Measurements from ENCODE around the gene CCDC136. TPM values are rescaled to one million over a fixed set of nuclear protein-coding genes. Genes with fewer than 3 reads are reported as not detected.

The CCDC136 gene
- polyA plus RNA-seq, 1 of the 3 experiments (the other 2 are of a cell fraction), result 48.4 TPM

GRCh38 chr7:128755075-128755818 is 36.5 kb upstream of the CCDC136 start:
- Histone ChIP-seq H3K9ac (peak overlapping the region; percentile 11; the same call in 1 of the 2 replicates), H3K4me1 (ENCODE audit: control insufficient read depth in 1 of 2, insufficient read depth in 2 of 2, low read depth in 1 of 2, low read length in 1 of 2) (peaks cover 31 to 40% of the 10 kb centered on the region in 2 experiments), H3K9me2 (no peaks in the 10 kb centered on the region), H3K9me3 (no peaks in the 10 kb centered on the region), H3K27ac (ENCODE audit: low read depth in 2 of 2, low read length in 1 of 2) (peak overlapping the region; percentile 81 to 93), H3K4me3 (ENCODE audit: low read depth in 2 of 2, low read length in 1 of 2) (no peak overlapping the region), H3K4me2 (peak overlapping the region; percentile 49), H3F3A (replicated peaks; ENCODE audit: insufficient read depth) (peaks cover 69% of the 10 kb centered on the region), H4K20me1 (ENCODE audit: insufficient read depth) (peaks cover 88% of the 10 kb centered on the region), H3K36me3 (replicated peaks in 1 of 2; ENCODE audit: control insufficient read depth in 1 of 2, insufficient read depth in 2 of 2, low read length in 1 of 2) (peaks cover 64 to 84% of the 10 kb centered on the region in 2 experiments), H2AFZ (ENCODE audit: low read depth) (no peak overlapping the region), H3K27me3 (ENCODE audit: insufficient read depth) (no peaks in the 10 kb centered on the region), H3K79me2 (ENCODE audit: insufficient read depth) (peaks cover 86% of the 10 kb centered on the region)
- 70% methylated on average over 2 of the region's 2 CpGs for whole genome bisulfite sequencing (ENCODE audit: low lambda C conversion rate)
- TF ChIP-seq, protein P1, sequence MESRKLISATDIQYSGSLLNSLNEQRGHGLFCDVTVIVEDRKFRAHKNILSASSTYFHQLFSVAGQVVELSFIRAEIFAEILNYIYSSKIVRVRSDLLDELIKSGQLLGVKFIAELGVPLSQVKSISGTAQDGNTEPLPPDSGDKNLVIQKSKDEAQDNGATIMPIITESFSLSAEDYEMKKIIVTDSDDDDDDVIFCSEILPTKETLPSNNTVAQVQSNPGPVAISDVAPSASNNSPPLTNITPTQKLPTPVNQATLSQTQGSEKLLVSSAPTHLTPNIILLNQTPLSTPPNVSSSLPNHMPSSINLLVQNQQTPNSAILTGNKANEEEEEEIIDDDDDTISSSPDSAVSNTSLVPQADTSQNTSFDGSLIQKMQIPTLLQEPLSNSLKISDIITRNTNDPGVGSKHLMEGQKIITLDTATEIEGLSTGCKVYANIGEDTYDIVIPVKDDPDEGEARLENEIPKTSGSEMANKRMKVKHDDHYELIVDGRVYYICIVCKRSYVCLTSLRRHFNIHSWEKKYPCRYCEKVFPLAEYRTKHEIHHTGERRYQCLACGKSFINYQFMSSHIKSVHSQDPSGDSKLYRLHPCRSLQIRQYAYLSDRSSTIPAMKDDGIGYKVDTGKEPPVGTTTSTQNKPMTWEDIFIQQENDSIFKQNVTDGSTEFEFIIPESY (IDR thresholded peaks at IDR 0.05; ENCODE audit: borderline replicate concordance, low read depth), result no peak
- TF ChIP-seq FOXJ3 (CRISPR knock-in tag; IDR thresholded peaks at IDR 0.05) (no peak), ELF1 (IDR thresholded peaks at IDR 0.05) (no peak), RCOR1 (IDR thresholded peaks at IDR 0.05; ENCODE audit: low read length) (peak; percentile 64), EZH2phosphoT487 (IDR thresholded peaks at IDR 0.05; ENCODE audit: borderline replicate concordance, low read depth) (no peak)
- ChIA-PET POLR2A (interaction anchor here (0.7 to 3.8 kb wide), 3 partner anchors 10 to 36 kb away, joined by 4 to 19 read pairs (median 4); partner anchors contain the start of gene CALU), CTCF (interaction anchor here (1.0 to 4.9 kb wide), 8 partner anchors 14 to 129 kb away, joined by 3 to 31 read pairs (median 7); partner anchors contain the start of genes ATP6V1F and CALU)
- peak; percentile 48 for DNase-seq

DNA sequence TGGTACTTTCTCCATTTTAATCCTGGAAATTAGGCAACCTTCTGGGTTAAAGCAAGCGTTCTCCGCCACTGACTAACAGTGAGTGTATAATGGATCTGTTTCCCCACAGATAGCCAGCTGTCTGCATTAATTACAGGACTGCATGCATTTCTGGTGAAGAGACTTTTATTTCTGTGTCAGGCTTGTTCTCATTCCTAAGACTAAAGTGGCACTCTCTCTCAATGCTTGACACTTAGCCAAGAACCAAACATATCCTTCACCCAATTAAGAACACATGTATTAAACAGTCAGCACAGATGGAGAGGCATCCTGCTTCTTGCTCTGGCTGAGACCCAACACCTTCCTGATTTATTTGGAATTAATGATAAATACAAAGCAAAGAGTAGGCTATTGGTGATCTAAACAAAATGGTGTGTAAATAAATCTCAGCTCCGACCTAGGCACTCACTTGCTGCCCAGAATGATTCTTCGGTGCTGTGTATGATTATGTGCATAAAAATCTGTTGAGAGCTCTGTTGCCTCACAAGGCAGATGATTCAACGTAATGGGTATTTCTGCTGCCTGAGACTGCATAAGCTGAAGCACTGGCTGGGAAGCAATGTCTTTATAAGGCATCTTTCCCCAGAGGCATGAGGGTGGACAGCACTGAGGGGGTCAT is 35.8 kb upstream of the CCDC136 start:
- no peak overlapping the region for H2AFZ ChIP-seq (ENCODE audit: low read depth)
- 10% methylated on average over 5 of the region's 5 CpGs for WGBS (ENCODE audit: low lambda C conversion rate)
- no peaks in the 10 kb centered on the region for H3K27me3 ChIP-seq (ENCODE audit: insufficient read depth)
- H3K9me2 ChIP-seq, result no peaks in the 10 kb centered on the region
- ChIA-PET POLR2A (interaction anchor here (0.8 to 3.8 kb wide), 2 partner anchors 17 to 490 kb away, joined by 3 to 19 read pairs; partner anchors contain the start of gene CALU), CTCF (interaction anchor here (0.9 to 4.9 kb wide), 10 partner anchors 10 to 329 kb away, joined by 3 to 31 read pairs (median 5); partner anchors contain the start of genes ATP6V1F and CALU)
- H3K9me3 ChIP-seq, result no peaks in the 10 kb centered on the region
- H3K4me1 ChIP-seq (ENCODE audit: control insufficient read depth in 1 of 2, insufficient read depth in 2 of 2, low read depth in 1 of 2, low read length in 1 of 2), result peaks cover 31 to 40% of the 10 kb centered on the region in 2 experiments
- H3K4me2 ChIP-seq, result peak overlapping the region; percentile 49; the same call in 1 of the 2 replicates
- H3K27ac ChIP-seq (ENCODE audit: low read depth in 2 of 2, low read length in 1 of 2), result peak overlapping the region; percentile 81 to 93
- peak; percentile 69 for DNase-seq
- no peak overlapping the region for H3K4me3 ChIP-seq (ENCODE audit: low read depth in 2 of 2, low read length in 1 of 2)
- H3K79me2 ChIP-seq (ENCODE audit: insufficient read depth), result peaks cover 86% of the 10 kb centered on the region
- H4K20me1 ChIP-seq (ENCODE audit: insufficient read depth), result peaks cover 81% of the 10 kb centered on the region
- peaks cover 62 to 83% of the 10 kb centered on the region in 2 experiments for H3K36me3 ChIP-seq (replicated peaks in 1 of 2; ENCODE audit: control insufficient read depth in 1 of 2, insufficient read depth in 2 of 2, low read length in 1 of 2)
- peak overlapping the region; percentile 11; the same call in 1 of the 2 replicates for H3K9ac ChIP-seq
- peaks cover 68% of the 10 kb centered on the region for H3F3A ChIP-seq (replicated peaks; ENCODE audit: insufficient read depth)
- no peak for TF ChIP-seq ELF1 (IDR thresholded peaks at IDR 0.05)
- TF ChIP-seq, protein P2, sequence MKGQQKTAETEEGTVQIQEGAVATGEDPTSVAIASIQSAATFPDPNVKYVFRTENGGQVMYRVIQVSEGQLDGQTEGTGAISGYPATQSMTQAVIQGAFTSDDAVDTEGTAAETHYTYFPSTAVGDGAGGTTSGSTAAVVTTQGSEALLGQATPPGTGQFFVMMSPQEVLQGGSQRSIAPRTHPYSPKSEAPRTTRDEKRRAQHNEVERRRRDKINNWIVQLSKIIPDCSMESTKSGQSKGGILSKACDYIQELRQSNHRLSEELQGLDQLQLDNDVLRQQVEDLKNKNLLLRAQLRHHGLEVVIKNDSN (IDR thresholded peaks at IDR 0.05; ENCODE audit: borderline replicate concordance, low read depth), result 0 out of 2 replicates have a peak, but pooled peaks have one; percentile 19
- TF ChIP-seq JUND (IDR thresholded peaks at IDR 0.05), result peak; percentile 89
- TF ChIP-seq MEF2A (IDR thresholded peaks at IDR 0.05; ENCODE audit: borderline replicate concordance, low read depth), result peak; percentile 71; the same call in 1 of the 2 replicates
- TF ChIP-seq FOXM1 (IDR thresholded peaks at IDR 0.05; ENCODE audit: low read depth), result peak; percentile 89
- peak; percentile 83 for TF ChIP-seq NFIC (IDR thresholded peaks at IDR 0.05; ENCODE audit: borderline replicate concordance)
- TF ChIP-seq MAX (IDR thresholded peaks at IDR 0.05; ENCODE audit: low read depth), result peak; percentile 64
- no peak for TF ChIP-seq IRF3 (IDR thresholded peaks at IDR 0.05; ENCODE audit: low read depth, low read length)
- peak; percentile 78 for TF ChIP-seq RCOR1 (IDR thresholded peaks at IDR 0.05; ENCODE audit: low read length)
- TF ChIP-seq, protein P3, sequence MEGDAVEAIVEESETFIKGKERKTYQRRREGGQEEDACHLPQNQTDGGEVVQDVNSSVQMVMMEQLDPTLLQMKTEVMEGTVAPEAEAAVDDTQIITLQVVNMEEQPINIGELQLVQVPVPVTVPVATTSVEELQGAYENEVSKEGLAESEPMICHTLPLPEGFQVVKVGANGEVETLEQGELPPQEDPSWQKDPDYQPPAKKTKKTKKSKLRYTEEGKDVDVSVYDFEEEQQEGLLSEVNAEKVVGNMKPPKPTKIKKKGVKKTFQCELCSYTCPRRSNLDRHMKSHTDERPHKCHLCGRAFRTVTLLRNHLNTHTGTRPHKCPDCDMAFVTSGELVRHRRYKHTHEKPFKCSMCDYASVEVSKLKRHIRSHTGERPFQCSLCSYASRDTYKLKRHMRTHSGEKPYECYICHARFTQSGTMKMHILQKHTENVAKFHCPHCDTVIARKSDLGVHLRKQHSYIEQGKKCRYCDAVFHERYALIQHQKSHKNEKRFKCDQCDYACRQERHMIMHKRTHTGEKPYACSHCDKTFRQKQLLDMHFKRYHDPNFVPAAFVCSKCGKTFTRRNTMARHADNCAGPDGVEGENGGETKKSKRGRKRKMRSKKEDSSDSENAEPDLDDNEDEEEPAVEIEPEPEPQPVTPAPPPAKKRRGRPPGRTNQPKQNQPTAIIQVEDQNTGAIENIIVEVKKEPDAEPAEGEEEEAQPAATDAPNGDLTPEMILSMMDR (IDR thresholded peaks at IDR 0.05), result no peak
- peak; percentile 24; the same call in 1 of the 2 replicates for TF ChIP-seq TAF1 (IDR thresholded peaks at IDR 0.05; ENCODE audit: borderline replicate concordance, low read depth, low read length)
- peak; percentile 62; the same call in 1 of the 2 replicates for TF ChIP-seq RXRA (IDR thresholded peaks at IDR 0.05; ENCODE audit: borderline replicate concordance, low read depth)
- peak; percentile 87 for TF ChIP-seq POLR2AphosphoS5 (IDR thresholded peaks at IDR 0.05; ENCODE audit: low read depth, low read length)
- 0 out of 2 replicates have a peak, but pooled peaks have one; percentile 12 for TF ChIP-seq GABPA (IDR thresholded peaks at IDR 0.05; ENCODE audit: low read depth)
- no peak for TF ChIP-seq RAD21 (IDR thresholded peaks at IDR 0.05; ENCODE audit: low read length)
- no peak; the same call in 1 of the 2 replicates for TF ChIP-seq SMC3 (IDR thresholded peaks at IDR 0.05; ENCODE audit: low read depth, low read length)
